Type B pancreatic cell (in vitro differentiated cells): ENCODE results near the gene DHX16. TPM values are rescaled to one million over a fixed set of nuclear protein-coding genes. Genes with fewer than 3 reads are reported as not detected.

ENCODE experiments used
- DNase-seq: peaks from one replicate; pipeline ENCODE4 v3.0.0; 2021; ENCODE audit warnings: mixed read lengths; ENCODE audit not compliant: unreplicated experiment; ENCODE audit errors: extremely low spot score
- H3K27ac Mint-ChIP-seq: 2 replicates; pipeline ENCODE4 v1.8.0; 2021; ENCODE audit warnings: mild to moderate bottlenecking, mixed read lengths
- H3K27me3 Mint-ChIP-seq: 2 replicates; pipeline ENCODE4 v1.8.0; 2021; ENCODE audit warnings: mixed read lengths
- H3K36me3 Mint-ChIP-seq: 2 replicates; pipeline ENCODE4 v1.8.0; 2021; ENCODE audit warnings: mixed read lengths
- H3K4me1 Mint-ChIP-seq: one replicate; pipeline ENCODE4 v1.8.0; 2021; ENCODE audit warnings: mixed read lengths; ENCODE audit not compliant: unreplicated experiment
- H3K4me3 Mint-ChIP-seq: 2 replicates; pipeline ENCODE4 v1.8.0; 2021; ENCODE audit warnings: mild to moderate bottlenecking, mixed read lengths
- H3K9me3 Mint-ChIP-seq: 2 replicates; pipeline ENCODE4 v1.8.0; 2021; ENCODE audit warnings: mixed read lengths
- total RNA-seq: library from RNA; stranded (reverse); gene quantifications from 2 replicates; pipeline ENCODE4 v1.2.1, GENCODE V29; 2021; ENCODE audit warnings: low replicate concordance
- TF ChIP-seq, protein P1 (sequence below): fragments of 200-600 bp; sonication (generic); conservative IDR thresholded peaks from 2 replicates; pipeline ENCODE4 v1.5.0; 2021; ENCODE audit warnings: antibody characterized with exemption, mild to moderate bottlenecking

Gene DHX16
- total RNA-seq, 1 donor from 2014 or later = 29.6 TPM

DNA sequence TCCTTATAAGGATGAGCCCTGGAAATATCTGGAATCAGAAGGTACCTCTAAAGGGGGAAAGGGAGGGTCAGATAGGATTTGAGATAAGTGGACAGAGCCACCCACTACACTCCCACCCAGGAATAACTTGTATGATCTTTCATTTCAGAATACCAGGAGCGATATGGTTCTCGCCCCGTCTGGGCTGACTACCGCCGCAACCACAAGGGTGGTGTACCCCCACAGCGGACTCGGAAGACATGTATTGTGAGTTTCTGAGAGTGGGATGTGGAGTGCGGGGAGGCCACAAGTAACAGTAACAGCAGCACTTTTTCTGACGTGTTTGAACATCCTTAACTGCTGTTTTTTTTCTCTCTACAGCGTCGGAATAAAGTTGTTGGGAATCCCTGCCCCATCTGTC lies 53.2 kb downstream of the DHX16 start:
- peak overlapping the region; percentile 95 for H3K4me3 Mint-ChIP-seq
- peak overlapping the region; percentile 100 for H3K27ac Mint-ChIP-seq
- DNase-seq = no peak

DNA sequence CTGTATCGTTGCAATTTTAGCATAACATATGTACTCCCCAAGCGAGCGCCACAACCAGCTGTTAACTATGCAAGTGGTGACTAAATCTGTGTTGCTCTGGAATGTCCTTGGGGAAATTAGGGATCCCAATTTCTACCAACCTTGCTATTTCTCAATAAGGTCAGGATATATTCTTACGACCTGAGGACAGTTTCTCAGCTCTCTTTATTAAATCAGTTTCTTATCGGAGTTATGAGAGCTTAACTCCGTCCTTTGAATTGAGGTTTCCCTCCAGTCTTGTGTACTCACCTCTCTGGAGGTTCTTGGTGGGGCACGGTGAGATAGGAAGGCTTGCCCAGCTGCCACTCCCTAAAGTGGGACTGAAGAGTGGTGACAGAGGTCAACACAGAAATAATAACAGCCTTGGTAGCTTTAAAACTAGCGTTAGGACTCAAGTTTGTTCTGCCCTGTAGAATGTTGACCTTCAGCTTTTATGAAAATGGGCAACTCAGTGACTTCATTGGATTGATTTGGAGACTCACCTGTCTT lies 54.5 kb downstream of the DHX16 start:
- no peak for DNase-seq
- Mint-ChIP-seq H3K4me3 (peak overlapping the region; percentile 95), H3K4me1 (peaks cover 23% of the 10 kb centered on the region), H3K27me3 (peaks cover 21% of the 10 kb centered on the region), H3K27ac (peak overlapping the region; percentile 100), H3K36me3 (peaks cover 30% of the 10 kb centered on the region), H3K9me3 (no peaks in the 10 kb centered on the region)
- TF ChIP-seq, protein P1, sequence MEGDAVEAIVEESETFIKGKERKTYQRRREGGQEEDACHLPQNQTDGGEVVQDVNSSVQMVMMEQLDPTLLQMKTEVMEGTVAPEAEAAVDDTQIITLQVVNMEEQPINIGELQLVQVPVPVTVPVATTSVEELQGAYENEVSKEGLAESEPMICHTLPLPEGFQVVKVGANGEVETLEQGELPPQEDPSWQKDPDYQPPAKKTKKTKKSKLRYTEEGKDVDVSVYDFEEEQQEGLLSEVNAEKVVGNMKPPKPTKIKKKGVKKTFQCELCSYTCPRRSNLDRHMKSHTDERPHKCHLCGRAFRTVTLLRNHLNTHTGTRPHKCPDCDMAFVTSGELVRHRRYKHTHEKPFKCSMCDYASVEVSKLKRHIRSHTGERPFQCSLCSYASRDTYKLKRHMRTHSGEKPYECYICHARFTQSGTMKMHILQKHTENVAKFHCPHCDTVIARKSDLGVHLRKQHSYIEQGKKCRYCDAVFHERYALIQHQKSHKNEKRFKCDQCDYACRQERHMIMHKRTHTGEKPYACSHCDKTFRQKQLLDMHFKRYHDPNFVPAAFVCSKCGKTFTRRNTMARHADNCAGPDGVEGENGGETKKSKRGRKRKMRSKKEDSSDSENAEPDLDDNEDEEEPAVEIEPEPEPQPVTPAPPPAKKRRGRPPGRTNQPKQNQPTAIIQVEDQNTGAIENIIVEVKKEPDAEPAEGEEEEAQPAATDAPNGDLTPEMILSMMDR = no peak

More for the DNA sequence above, 53.2 kb downstream of the DHX16 start:
- TF ChIP-seq, protein P1 = no peak
- H3K27me3 Mint-ChIP-seq = peaks cover 21% of the 10 kb centered on the region
- H3K4me1 Mint-ChIP-seq = peaks cover 14% of the 10 kb centered on the region
- H3K9me3 Mint-ChIP-seq = no peaks in the 10 kb centered on the region
- peaks cover 28% of the 10 kb centered on the region for H3K36me3 Mint-ChIP-seq

DNA sequence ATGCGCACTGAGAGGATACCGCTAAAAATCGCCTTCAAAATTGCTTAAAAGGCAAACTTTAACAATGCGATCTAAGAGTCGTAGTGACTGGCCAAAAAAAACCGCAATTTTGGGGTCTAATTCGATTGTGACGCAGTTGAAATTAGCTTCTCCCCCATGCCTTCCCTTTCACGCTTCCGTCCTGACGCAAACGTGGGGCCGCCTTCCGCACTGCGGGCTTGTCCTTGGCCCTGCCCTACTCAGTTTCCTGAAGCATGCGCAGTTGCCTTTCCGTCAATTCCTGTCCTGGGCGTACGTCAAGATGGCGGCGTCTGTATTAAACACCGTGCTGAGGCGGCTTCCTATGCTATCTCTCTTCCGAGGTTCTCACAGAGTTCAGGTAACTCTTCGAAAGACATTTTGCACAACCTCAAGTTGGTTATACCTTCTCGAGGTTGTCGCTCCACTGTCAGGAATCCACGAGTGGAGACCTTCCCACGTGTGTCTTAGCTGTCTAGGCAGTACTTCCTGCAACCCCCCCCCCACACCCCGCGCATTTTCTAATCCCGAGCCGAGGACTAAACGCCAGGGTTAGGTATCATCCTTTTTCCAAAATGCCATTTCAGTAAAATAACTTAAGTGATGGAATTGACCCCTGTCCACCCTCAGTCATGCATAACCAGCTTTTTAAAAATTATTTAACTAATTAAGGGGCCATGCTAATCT lies 55.1 kb downstream of the DHX16 start, which contains the start of gene MRPS18B:
Gene MRPS18B, plus strand, starts transcription at position 276 of the 705 bp plus-strand sequence. Its CDS starts 26 bp downstream, at position 302.
- peak; percentile 95 for DNase-seq

GRCh38 chr6:30616811-30617564 lies 55.8 kb downstream of the DHX16 start, which contains the start of gene PPP1R10:
PPP1R10 (minus strand) TSS chr6:30617243; CDS start chr6:30609944, 7,299 bp downstream.
- peak; percentile 99 for DNase-seq
- TF ChIP-seq, protein P1 = no peak
- peaks cover 30% of the 10 kb centered on the region for H3K36me3 Mint-ChIP-seq
- H3K27me3 Mint-ChIP-seq = peaks cover 21% of the 10 kb centered on the region
- peak within 1 kb of the TSS; percentile 95 for H3K4me3 Mint-ChIP-seq
- peaks cover 34% of the 10 kb centered on the region for H3K4me1 Mint-ChIP-seq
- H3K27ac Mint-ChIP-seq = peak within 1 kb of the TSS; percentile 100
- no peaks in the 10 kb centered on the region for H3K9me3 Mint-ChIP-seq

More for the DNA sequence above, 55.1 kb downstream of the DHX16 start, which contains the start of gene MRPS18B:
- peaks cover 21% of the 10 kb centered on the region for H3K27me3 Mint-ChIP-seq
- peak within 1 kb of the TSS; percentile 95 for H3K4me3 Mint-ChIP-seq
- peaks cover 29% of the 10 kb centered on the region for H3K4me1 Mint-ChIP-seq
- peak within 1 kb of the TSS; percentile 100 for H3K27ac Mint-ChIP-seq
- TF ChIP-seq, protein P1 = no peak
- H3K36me3 Mint-ChIP-seq = peaks cover 30% of the 10 kb centered on the region
- no peaks in the 10 kb centered on the region for H3K9me3 Mint-ChIP-seq

DNA sequence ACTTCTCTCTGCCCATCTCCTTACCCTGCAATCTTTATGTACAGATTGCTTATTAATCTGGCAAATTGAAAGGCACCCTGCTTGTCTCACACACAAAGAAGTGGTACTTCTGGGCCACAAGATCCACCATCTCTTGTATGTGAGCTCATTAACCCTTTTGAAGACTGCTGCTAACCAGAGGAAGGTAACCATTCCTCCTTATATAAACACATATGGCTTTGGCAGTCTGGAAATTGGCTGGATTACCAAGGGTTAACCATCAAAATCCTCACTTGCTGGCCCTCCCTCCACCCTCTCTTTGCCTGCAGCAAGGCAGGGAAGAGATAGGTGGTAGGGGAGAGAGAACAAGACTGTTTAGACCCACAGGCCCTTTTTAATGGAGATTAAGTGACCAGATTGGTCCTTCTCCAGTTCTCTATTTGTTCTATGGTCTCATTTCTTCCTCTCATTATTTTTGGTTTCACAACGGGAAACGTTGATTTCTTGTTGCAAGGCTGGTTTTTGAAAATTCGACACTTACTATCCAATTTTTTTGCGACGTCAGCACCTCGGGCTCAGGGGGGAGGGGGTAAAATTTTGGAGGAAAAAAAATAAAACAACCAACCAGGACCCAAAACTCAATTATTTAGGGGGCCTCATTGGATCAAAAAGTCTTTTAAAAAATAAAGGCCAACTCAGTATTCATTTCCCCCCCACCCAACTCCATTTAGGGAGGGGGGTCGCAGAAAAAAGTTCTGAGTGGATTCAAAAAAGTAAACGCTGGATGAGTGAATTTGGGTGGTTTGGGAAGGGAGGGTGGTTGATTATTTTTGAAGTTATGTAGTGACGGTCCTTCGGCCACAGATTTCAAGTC lies 56.6 kb downstream of the DHX16 start:
- H3K36me3 Mint-ChIP-seq = peaks cover 30% of the 10 kb centered on the region
- H3K4me1 Mint-ChIP-seq = peaks cover 42% of the 10 kb centered on the region
- H3K27me3 Mint-ChIP-seq = peaks cover 21% of the 10 kb centered on the region
- H3K27ac Mint-ChIP-seq = peak overlapping the region; percentile 100
- H3K4me3 Mint-ChIP-seq = peak overlapping the region; percentile 95
- TF ChIP-seq, protein P1 = no peak
- no peaks in the 10 kb centered on the region for H3K9me3 Mint-ChIP-seq
- no peak for DNase-seq
